Ovary (tissue), 9 donors: ENCODE measurements around the gene GUCA1C. TPM values are rescaled to one million over a fixed set of nuclear protein-coding genes. Genes with fewer than 3 reads are reported as not detected.

Experiments used
- DNase-seq, 5 donors: peaks; one replicate each; pipeline ENCODE4 v3.0.0-alpha.2; 2019 to 2020
- H3K27ac ChIP-seq, 2 donors: fragments of 200-600 bp; one replicate each; pipeline versions ENCODE4 v1.5.1 to v1.8.0; 2019 to 2022
- H3K27me3 ChIP-seq: fragments of 200-600 bp; one replicate; pipeline ENCODE4 v1.8.0; 2022
- H3K36me3 ChIP-seq: fragments of 200-600 bp; sonication (generic); one replicate; pipeline ENCODE4 v1.5.1; 2019
- H3K4me1 ChIP-seq: one replicate; pipeline ENCODE4 v1.8.1; 2013; ENCODE audit warnings: mild to moderate bottlenecking, moderate library complexity; ENCODE audit not compliant: insufficient read depth
- H3K4me3 ChIP-seq: fragments of 200-600 bp; sonication (generic); one replicate; pipeline ENCODE4 v1.5.1; 2017
- H3K9me3 ChIP-seq, 2 donors: fragments of 200-600 bp in 1 of 2; sonication (generic) in 1 of 2; one replicate each; pipeline versions ENCODE4 v1.5.1 to v1.8.1; 2013 to 2019; ENCODE audit warnings: mild to moderate bottlenecking in 1 of 2, moderate library complexity in 1 of 2
- EP300 ChIP-seq: sonication (generic); formaldehyde crosslinking; IDR thresholded peaks from one replicate; pipeline ENCODE4 v1.6.1; 2017; ENCODE audit warnings: antibody characterized with exemption
- POLR2A ChIP-seq: fragments of 450-650 bp; IDR thresholded peaks from one replicate; pipeline ENCODE4 v1.6.1; 2017; ENCODE audit warnings: antibody characterized with exemption, mild to moderate bottlenecking, moderate library complexity
- WGBS, 3 donors: extraction: QIAGEN DNeasy Blood & Tissue Kit in 1 of 3; methylation state at CpG; one replicate each; pipeline versions ENCODE4 v1.1.5 to v1.1.7; 2013 to 2017; 5-methylcytosine and 5-hydroxymethylcytosine counted together
- intact Hi-C, 4 donors: fragments of 100-400 bp; cut with DNase I; formaldehyde crosslinking; loops; one replicate each; pipeline versions ENCODE4 v1.11.0 to v1.15.1; 2022 to 2023
- polyA plus RNA-seq, 2 donors: library from polyadenylated mRNA; stranded (reverse); fragments of 200-250 nt in 1 of 2; fragments of 350-450 nt in 1 of 2; fragmentation: Illumina TruSeq in 1 of 2; extraction: RNeasy Lipid Tissue Mini Kit (QIAGEN cat#74804) in 1 of 2; gene quantifications; one replicate each; pipeline ENCODE4 v1.2.3, GENCODE V29; 2013 to 2014
- total RNA-seq, 7 donors: library from RNA; depleted of rRNA in 2 of 7; stranded (reverse); fragments of >200 nt in 2 of 7; fragmentation: NEBNext Ultra II Directional in 3 of 7; extraction: Animal tissue kit (Norgen Biotek cat#: 25700) in 3 of 7; gene quantifications; one replicate each; pipeline versions ENCODE4 v1.1.0 to v1.2.4, GENCODE V29; 2016 to 2023
- TF ChIP-seq, protein P1 (sequence below), 3 donors: fragments of 450-650 bp in 2 of 3; fragments of 200-600 bp in 1 of 3; IDR thresholded peaks; one replicate each; pipeline versions ENCODE4 v1.5.1 to v1.8.0; 2016 to 2022; ENCODE audit warnings: antibody characterized with exemption in 3 of 3, mild to moderate bottlenecking in 1 of 3
- donor health status: DM: no; HTN: no; CAD: no; lungs with moderate emphysema.
- donor health status: DM: no; HTN: no; CAD: no.
- donor health status: Bipolar disorder and iron deficiency.
- donor health status: DM: yes; HTN: yes; CAD: no.
- donor health status: DM: no; HTN: no; CAD: no.
- donor health status: DM: yes; HTN: yes; CAD: no.

The GUCA1C gene
- total and polyA plus RNA-seq, 9 donors = 0.38 to 1.8 TPM; not detected in 7

DNA sequence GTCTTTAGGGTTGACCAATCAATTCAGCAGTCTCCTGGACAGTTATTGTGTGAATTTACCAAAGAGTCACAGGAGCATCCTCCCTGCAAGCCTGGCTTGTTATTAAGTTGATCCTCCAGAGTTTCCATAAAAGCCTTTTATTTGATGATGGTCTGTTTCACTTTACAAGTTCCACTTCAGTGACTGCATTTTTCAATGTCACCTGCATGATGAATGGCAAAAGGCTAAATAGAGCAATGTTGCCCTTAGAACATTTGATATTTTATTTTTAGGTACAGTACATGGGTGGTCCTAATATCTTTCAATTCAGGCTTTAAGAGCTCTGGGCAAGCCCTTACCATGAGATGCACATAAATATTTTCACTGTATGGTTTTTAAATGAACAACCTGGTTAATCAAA, 22.6 kb downstream of the GUCA1C start:
- intact Hi-C loops = no loop called here
- Histone ChIP-seq H3K4me3 (no peak overlapping the region), H3K27ac (no peak overlapping the region), H3K4me1 (no peaks in the 10 kb centered on the region), H3K9me3 (no peaks in the 10 kb centered on the region), H3K27me3 (no peaks in the 10 kb centered on the region), H3K36me3 (no peaks in the 10 kb centered on the region)
- no peak for DNase-seq
- no peak for TF ChIP-seq EP300

DNA sequence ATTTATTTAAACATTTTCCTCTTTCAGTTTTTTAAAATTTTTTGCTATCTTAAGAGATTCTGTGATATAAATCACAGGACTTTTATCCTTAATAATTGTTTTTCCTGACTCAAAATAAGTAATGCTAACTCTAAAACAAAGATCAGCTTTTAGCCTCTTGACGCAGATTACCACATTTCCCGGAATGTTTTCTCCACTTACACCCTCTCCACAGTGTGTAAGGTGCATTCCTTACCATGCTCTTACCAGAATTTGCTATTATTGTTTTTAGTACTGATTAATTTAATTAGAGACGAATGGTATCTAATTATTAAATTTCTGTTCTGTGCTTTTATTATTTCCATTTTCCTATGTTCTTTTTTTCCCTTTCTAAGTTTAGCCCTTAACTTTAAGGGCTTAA, 34.8 kb downstream of the GUCA1C start:
- H3K36me3 ChIP-seq = no peaks in the 10 kb centered on the region
- DNase-seq = no peak
- TF ChIP-seq POLR2A (no peak), EP300 (no peak)
- TF ChIP-seq, protein P1, sequence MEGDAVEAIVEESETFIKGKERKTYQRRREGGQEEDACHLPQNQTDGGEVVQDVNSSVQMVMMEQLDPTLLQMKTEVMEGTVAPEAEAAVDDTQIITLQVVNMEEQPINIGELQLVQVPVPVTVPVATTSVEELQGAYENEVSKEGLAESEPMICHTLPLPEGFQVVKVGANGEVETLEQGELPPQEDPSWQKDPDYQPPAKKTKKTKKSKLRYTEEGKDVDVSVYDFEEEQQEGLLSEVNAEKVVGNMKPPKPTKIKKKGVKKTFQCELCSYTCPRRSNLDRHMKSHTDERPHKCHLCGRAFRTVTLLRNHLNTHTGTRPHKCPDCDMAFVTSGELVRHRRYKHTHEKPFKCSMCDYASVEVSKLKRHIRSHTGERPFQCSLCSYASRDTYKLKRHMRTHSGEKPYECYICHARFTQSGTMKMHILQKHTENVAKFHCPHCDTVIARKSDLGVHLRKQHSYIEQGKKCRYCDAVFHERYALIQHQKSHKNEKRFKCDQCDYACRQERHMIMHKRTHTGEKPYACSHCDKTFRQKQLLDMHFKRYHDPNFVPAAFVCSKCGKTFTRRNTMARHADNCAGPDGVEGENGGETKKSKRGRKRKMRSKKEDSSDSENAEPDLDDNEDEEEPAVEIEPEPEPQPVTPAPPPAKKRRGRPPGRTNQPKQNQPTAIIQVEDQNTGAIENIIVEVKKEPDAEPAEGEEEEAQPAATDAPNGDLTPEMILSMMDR (IDR thresholded peaks at IDR 0.05) = no peak
- intact Hi-C loops = no loop called here
- no peak overlapping the region for H3K4me3 ChIP-seq
- H3K27ac ChIP-seq = no peak overlapping the region
- H3K4me1 ChIP-seq = no peaks in the 10 kb centered on the region
- WGBS, 3 donors = 80 to 87% (median 85%) methylated on average over 3 of the region's 3 CpGs
- H3K27me3 ChIP-seq = no peaks in the 10 kb centered on the region
- H3K9me3 ChIP-seq = no peaks in the 10 kb centered on the region

DNA sequence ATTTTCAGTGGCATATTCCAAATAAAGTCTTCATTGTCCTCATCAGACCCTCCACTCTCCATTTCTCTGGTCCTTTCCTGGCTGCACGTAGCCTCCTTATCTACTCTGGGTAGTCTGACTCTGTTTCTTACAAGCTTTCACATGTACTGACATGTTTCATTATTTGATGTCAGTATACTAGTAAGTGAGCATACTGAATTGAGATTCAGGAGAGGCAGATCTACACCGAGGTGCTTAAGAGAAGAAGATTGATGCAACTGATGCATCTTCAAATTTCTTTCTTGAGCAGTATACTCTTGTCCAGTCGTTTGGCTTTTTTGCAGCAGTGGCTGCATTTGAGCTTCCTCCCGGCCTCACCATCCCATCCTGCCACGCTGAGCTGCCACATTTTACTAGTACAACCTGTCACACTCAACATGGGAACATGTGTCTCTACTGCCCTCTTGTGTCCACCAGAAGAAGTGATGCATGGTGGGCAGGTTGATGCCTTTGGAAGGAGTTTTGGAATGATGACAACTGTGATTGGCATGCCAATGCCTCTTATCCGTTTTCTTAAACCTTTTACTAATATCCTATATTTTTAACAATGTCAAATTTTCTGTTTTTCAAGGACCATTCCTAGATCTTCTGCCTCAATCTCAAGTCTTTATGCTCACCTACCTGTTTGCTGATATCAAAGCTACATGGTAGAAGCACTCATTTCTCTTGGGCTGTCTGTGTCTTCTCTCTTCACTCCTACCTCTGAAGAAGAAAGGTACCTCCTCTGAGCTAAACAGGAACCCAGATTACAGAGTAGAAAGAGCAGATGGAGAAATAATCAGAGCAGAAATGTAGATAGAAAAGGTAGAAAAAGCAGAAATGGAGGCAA, 38.7 kb downstream of the GUCA1C start:
- WGBS, 3 donors = 30 to 31% (median 31%) methylated on average over 6 of the region's 6 CpGs
- DNase-seq = peak in 2 of 5 donors; percentile 11 to 19
- intact Hi-C loops = no loop called here
- H3K27me3 ChIP-seq = no peaks in the 10 kb centered on the region
- no peaks in the 10 kb centered on the region for H3K9me3 ChIP-seq
- no peaks in the 10 kb centered on the region for H3K4me1 ChIP-seq
- no peaks in the 10 kb centered on the region for H3K36me3 ChIP-seq
- H3K27ac ChIP-seq = no peak overlapping the region
- H3K4me3 ChIP-seq = no peak overlapping the region
- TF ChIP-seq, protein P1 (IDR thresholded peaks at IDR 0.05) = peak in 1 of 3 donors; percentile 16
- TF ChIP-seq POLR2A = no peak

DNA sequence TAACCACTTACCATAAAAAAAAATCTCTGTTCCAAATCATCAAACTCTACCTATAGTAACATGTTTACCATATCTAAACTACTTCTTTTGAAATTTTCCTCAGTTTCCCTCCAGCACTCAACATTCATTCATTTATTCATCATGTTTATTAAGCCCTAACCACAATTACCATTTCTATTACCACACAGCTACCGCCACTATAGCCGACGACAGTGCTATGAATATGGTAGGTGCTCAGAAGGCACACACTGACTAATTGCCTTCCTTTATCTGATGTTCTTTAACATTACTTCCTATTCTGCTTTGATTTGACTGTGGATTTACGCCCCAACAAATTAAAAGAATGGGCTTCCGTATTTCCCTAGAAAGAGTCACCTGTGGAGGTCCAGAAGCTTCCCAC, 43.9 kb downstream of the GUCA1C start:
- Histone ChIP-seq H3K4me3 (no peak overlapping the region), H3K4me1 (no peaks in the 10 kb centered on the region), H3K27ac (no peak overlapping the region), H3K27me3 (no peaks in the 10 kb centered on the region), H3K9me3 (no peaks in the 10 kb centered on the region), H3K36me3 (no peaks in the 10 kb centered on the region)
- intact Hi-C loops = no loop called here
- TF ChIP-seq EP300 (no peak), POLR2A (no peak)
- TF ChIP-seq, protein P1 (IDR thresholded peaks at IDR 0.05) = no peak
- DNase-seq = no peak
- WGBS, 3 donors = 93 to 98% (median 95%) methylated on average over 5 of the region's 5 CpGs

DNA sequence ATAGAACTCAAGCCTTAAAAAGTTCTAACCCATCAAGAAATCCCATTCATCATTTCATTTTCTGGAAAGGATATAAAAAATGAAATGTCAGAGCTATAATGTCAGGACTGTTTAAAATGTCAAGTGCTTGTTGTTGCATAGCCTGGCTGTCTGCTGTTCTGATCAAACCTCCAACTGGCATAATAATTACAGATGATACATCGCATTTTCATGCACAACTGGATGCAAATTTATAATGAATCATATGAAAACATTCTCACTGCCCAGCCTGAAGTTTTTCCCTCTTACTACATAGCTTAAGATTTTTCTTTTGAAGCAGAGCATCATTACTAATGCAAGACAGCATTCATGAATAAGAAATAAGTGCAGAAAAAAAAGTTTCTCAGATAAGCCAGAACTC, 46.5 kb downstream of the GUCA1C start:
- H3K4me1 ChIP-seq = no peaks in the 10 kb centered on the region
- H3K4me3 ChIP-seq = no peak overlapping the region
- no peak for DNase-seq
- intact Hi-C loops = no loop called here
- no peaks in the 10 kb centered on the region for H3K36me3 ChIP-seq
- no peak overlapping the region for H3K27ac ChIP-seq
- WGBS, 3 donors = 62 to 75% (median 62%) methylated on average over 1 of the region's 1 CpG
- H3K27me3 ChIP-seq = no peaks in the 10 kb centered on the region
- no peaks in the 10 kb centered on the region for H3K9me3 ChIP-seq
- no peak for TF ChIP-seq EP300
- TF ChIP-seq, protein P1 (IDR thresholded peaks at IDR 0.05) = no peak
- no peak for TF ChIP-seq POLR2A
